PC-3 (cell line): Measurements from ENCODE around the gene CDH22. TPM values are rescaled to one million over a fixed set of nuclear protein-coding genes. Genes with fewer than 3 reads are reported as not detected.

ENCODE experiments used
- ATAC-seq: fragments of 200-7000 bp; cut with Tn5 transposase; 2 replicates; pipeline ENCODE4 v1.9.1; 2020; ENCODE audit warnings: mild to moderate bottlenecking, moderate library complexity
- BruUV-seq: library from RNA; stranded (reverse); fragments of 400-500 nt; replicated peaks from 2 replicates; lab custom pipeline; 2021; lab: Mats Ljungman, UMichigan
- CTCF ChIA-PET: fragments of 300-600 bp; sonication (Branson Sonifier 250); formaldehyde crosslinking; loops from one replicate; lab custom pipeline; 2022; ENCODE audit warnings: antibody characterized with exemption; lab: Charles Lee
- POLR2A ChIA-PET: fragments of 300-600 bp; sonication (Branson Sonifier 250); formaldehyde crosslinking; loops from one replicate; lab custom pipeline; 2022; ENCODE audit warnings: antibody characterized with exemption; ENCODE audit not compliant: unreplicated experiment; lab: Charles Lee
- DNase-seq: peaks from one replicate; pipeline ENCODE4 v3.0.0-alpha.2; 2015
- H2AFZ ChIP-seq: fragments of 300-600 bp; sonication (generic); 2 replicates; pipeline ENCODE4 v1.6.0; 2016; ENCODE audit warnings: antibody characterized with exemption, low read length
- H3F3A ChIP-seq: fragments of 300-600 bp; sonication (generic); one replicate; pipeline ENCODE4 v1.6.0; 2017; ENCODE audit warnings: antibody characterized with exemption, low read length, control low read depth, mild to moderate bottlenecking; ENCODE audit not compliant: unreplicated experiment
- H3K27ac ChIP-seq: fragments of 300-600 bp; sonication (generic); 2 replicates; pipeline ENCODE4 v1.5.1; 2016; ENCODE audit warnings: mild to moderate bottlenecking, low read length
- H3K27me3 ChIP-seq: fragments of 300-600 bp; sonication (generic); 2 replicates; pipeline ENCODE4 v1.6.1; 2016; ENCODE audit warnings: low read length, mixed read lengths
- H3K36me3 ChIP-seq: fragments of 300-600 bp; sonication (generic); 2 replicates; pipeline ENCODE4 v1.6.1; 2016; ENCODE audit warnings: low read depth, mixed run types, low read length, mixed read lengths
- H3K4me1 ChIP-seq: fragments of 300-600 bp; sonication (generic); 2 replicates; pipeline ENCODE4 v1.5.1; 2016; ENCODE audit warnings: low read length; ENCODE audit not compliant: insufficient read depth
- H3K4me2 ChIP-seq: fragments of 300-600 bp; sonication (generic); 2 replicates; pipeline ENCODE4 v1.6.0; 2016; ENCODE audit warnings: low read length
- H3K4me3 ChIP-seq: fragments of 300-600 bp; sonication (generic); 2 replicates; pipeline ENCODE4 v1.5.1; 2016; ENCODE audit warnings: mild to moderate bottlenecking, low read length, mixed read lengths
- H3K79me2 ChIP-seq: fragments of 300-600 bp; sonication (generic); 2 replicates; pipeline ENCODE4 v1.6.1; 2017; ENCODE audit warnings: low read length, mixed read lengths
- H3K9ac ChIP-seq: fragments of 300-600 bp; sonication (generic); 2 replicates; pipeline ENCODE4 v1.6.0; 2016; ENCODE audit warnings: mild to moderate bottlenecking, low read length
- H3K9me2 ChIP-seq: fragments of 300-600 bp; sonication (generic); replicated peaks from 2 replicates; pipeline ENCODE4 v1.6.1; 2016; ENCODE audit warnings: mixed run types, low read length, mixed read lengths
- H3K9me3 ChIP-seq: fragments of 300-600 bp; sonication (generic); 2 replicates; pipeline ENCODE4 v1.6.1; 2016; ENCODE audit warnings: low read length, mixed read lengths
- H4K20me1 ChIP-seq: fragments of 300-600 bp; sonication (generic); 2 replicates; pipeline ENCODE4 v1.6.1; 2016; ENCODE audit warnings: low read length, mixed read lengths
- CTCF ChIP-seq: fragments of 300-600 bp; sonication (generic); conservative IDR thresholded peaks from 2 replicates; pipeline ENCODE4 v1.5.1; 2017; ENCODE audit warnings: antibody characterized with exemption, low read depth, mild to moderate bottlenecking, low read length
- EZH2 ChIP-seq: fragments of 300-600 bp; sonication (generic); IDR thresholded peaks from one replicate; pipeline ENCODE4 v1.6.1; 2017; ENCODE audit warnings: antibody characterized with exemption, mild to moderate bottlenecking, low read length; ENCODE audit not compliant: unreplicated experiment
- EZH2phosphoT487 ChIP-seq: fragments of 300-600 bp; sonication (generic); IDR thresholded peaks from 2 replicates; pipeline ENCODE4 v1.6.1; 2018; ENCODE audit warnings: mild to moderate bottlenecking, antibody characterized with exemption, low read length, borderline replicate concordance
- intact Hi-C: fragments of 100-400 bp; cut with micrococcal nuclease; formaldehyde crosslinking; loops from 2 replicates; pipeline ENCODE4 v1.9.0; 2023
- total RNA-seq: library from RNA; depleted of rRNA; stranded (reverse); fragments of >200 nt; gene quantifications from 2 replicates; pipeline ENCODE4 v1.2.3, GENCODE V29; 2014

The CDH22 gene
- total RNA-seq, 1 experiment from 2014 or later: not detected

- no peak for TF ChIP-seq EZH2phosphoT487
- no peak for TF ChIP-seq EZH2
- TF ChIP-seq CTCF: no peak
- ChIA-PET CTCF (no interaction called here), POLR2A (no interaction called here)
- ATAC-seq: no peak
- no peaks in the 10 kb centered on the region for H3K79me2 ChIP-seq
- H3K4me1 ChIP-seq: peaks cover 10% of the 10 kb centered on the region
- no peaks in the 10 kb centered on the region for H3F3A ChIP-seq
- H3K9ac ChIP-seq: no peak overlapping the region
- no peaks in the 10 kb centered on the region for H3K9me3 ChIP-seq
- no TSS peak for BruUV-seq
- no peak overlapping the region for H3K4me2 ChIP-seq
- H3K27ac ChIP-seq: no peak overlapping the region
- intact Hi-C loops: no loop called here
- H2AFZ ChIP-seq: no peak overlapping the region
- no peaks in the 10 kb centered on the region for H3K9me2 ChIP-seq
- H3K36me3 ChIP-seq: no peaks in the 10 kb centered on the region
- no peaks in the 10 kb centered on the region for H4K20me1 ChIP-seq
- DNase-seq: no peak
- no peak overlapping the region for H3K4me3 ChIP-seq
- peaks cover 26% of the 10 kb centered on the region for H3K27me3 ChIP-seq
Measured at GRCh38 chr20:46205349-46205748, 102.9 kb downstream of the CDH22 start.

GRCh38 chr20:46204594-46205186, 103.6 kb downstream of the CDH22 start:
- CTCF ChIA-PET: no interaction called here
- no TSS peak for BruUV-seq
- H4K20me1 ChIP-seq: no peaks in the 10 kb centered on the region
- H3K4me2 ChIP-seq: no peak overlapping the region
- H3K27ac ChIP-seq: no peak overlapping the region
- H3K4me1 ChIP-seq: peaks cover 10% of the 10 kb centered on the region
- no peaks in the 10 kb centered on the region for H3F3A ChIP-seq
- peaks cover 26% of the 10 kb centered on the region for H3K27me3 ChIP-seq
- no peaks in the 10 kb centered on the region for H3K9me2 ChIP-seq
- TF ChIP-seq EZH2phosphoT487: no peak
- TF ChIP-seq EZH2: no peak
- TF ChIP-seq CTCF: no peak
- ATAC-seq (no peak), DNase-seq (no peak)
- H3K9ac ChIP-seq: no peak overlapping the region
- H3K9me3 ChIP-seq: no peaks in the 10 kb centered on the region
- H3K4me3 ChIP-seq: no peak overlapping the region
- POLR2A ChIA-PET: no interaction called here
- intact Hi-C loops: no loop called here
- no peaks in the 10 kb centered on the region for H3K79me2 ChIP-seq
- no peak overlapping the region for H2AFZ ChIP-seq
- no peaks in the 10 kb centered on the region for H3K36me3 ChIP-seq

GRCh38 chr20:46203510-46203837, 104.8 kb downstream of the CDH22 start:
- H3K79me2 ChIP-seq: no peaks in the 10 kb centered on the region
- H3K27me3 ChIP-seq: peaks cover 29% of the 10 kb centered on the region
- no peaks in the 10 kb centered on the region for H3F3A ChIP-seq
- ChIA-PET CTCF (no interaction called here), POLR2A (no interaction called here)
- no peak for TF ChIP-seq EZH2
- no peak for TF ChIP-seq CTCF
- no peak for TF ChIP-seq EZH2phosphoT487
- no peak for DNase-seq
- H3K4me2 ChIP-seq: no peak overlapping the region
- no peak for ATAC-seq
- no peak overlapping the region for H2AFZ ChIP-seq
- no peaks in the 10 kb centered on the region for H3K9me2 ChIP-seq
- no peak overlapping the region for H3K9ac ChIP-seq
- H3K27ac ChIP-seq: no peak overlapping the region
- peaks cover 10% of the 10 kb centered on the region for H3K4me1 ChIP-seq
- H3K4me3 ChIP-seq: no peak overlapping the region
- intact Hi-C loops: no loop called here
- H3K36me3 ChIP-seq: no peaks in the 10 kb centered on the region
- H3K9me3 ChIP-seq: no peaks in the 10 kb centered on the region
- BruUV-seq: no TSS peak
- H4K20me1 ChIP-seq: no peaks in the 10 kb centered on the region
